Left colon (tissue), 2 donors: ENCODE data around the gene SMCHD1. TPM values are rescaled to one million over a fixed set of nuclear protein-coding genes. Genes with fewer than 3 reads are reported as not detected.
A peak's percentile ranks its signal among the peaks of the same experiment; 100 is the strongest.
"Not testable (repeated sequence)": the region's sequence is repeated elsewhere in the genome, so short reads cannot be mapped to it uniquely, and the experiment has no call there.

Experiments used
- ATAC-seq: fragments of 200-7000 bp; cut with Tn5 transposase; one replicate; pipeline ENCODE4 v1.9.1; 2020; ENCODE audit warnings: mild to moderate bottlenecking, moderate library complexity
- DNase-seq, 2 donors: peaks; one replicate each; pipeline ENCODE4 v3.0.0-alpha.2; 2020
- intact Hi-C, 2 donors: fragments of 100-400 bp; cut with DNase I in 1 of 2; cut with micrococcal nuclease in 1 of 2; formaldehyde crosslinking; loops; one replicate each; pipeline versions ENCODE4 v1.11.2 to v1.14.0; 2022; cut with DNase I, micrococcal nuclease
- total RNA-seq, 2 donors: library from RNA; stranded (reverse); fragmentation: NEBNext Ultra II Directional; extraction: Animal tissue kit (Norgen Biotek cat#: 25700); gene quantifications; one replicate each; pipeline ENCODE4 v1.2.1, GENCODE V29; 2021
- donor health status: DM: no; HTN: no; CAD: no.
- donor health status: DM: yes; HTN: yes; CAD: no.

Gene SMCHD1
- total RNA-seq, 2 donors from 2014 or later: 46.5 to 62.0 TPM

DNA sequence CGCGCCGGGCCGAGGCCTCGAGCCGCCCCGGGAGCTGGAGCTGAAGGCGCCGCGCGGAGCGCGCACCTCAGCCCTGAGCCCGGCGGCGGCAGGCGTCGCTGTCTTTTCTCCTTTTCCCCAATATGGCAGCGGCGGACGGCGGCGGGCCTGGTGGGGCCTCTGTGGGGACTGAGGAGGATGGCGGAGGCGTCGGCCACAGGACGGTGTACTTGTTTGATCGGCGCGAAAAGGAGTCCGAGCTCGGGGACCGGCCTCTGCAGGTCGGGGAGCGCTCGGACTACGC lies 369 bp downstream of the SMCHD1 start:
- ATAC-seq (no peak), DNase-seq (no peak)
- intact Hi-C loops: loop anchor here in 1 of 2 donors (10.0 kb wide), 1 partner anchor 81 kb away; the partner anchor contains the start of genes METTL4 and NDC80

DNA sequence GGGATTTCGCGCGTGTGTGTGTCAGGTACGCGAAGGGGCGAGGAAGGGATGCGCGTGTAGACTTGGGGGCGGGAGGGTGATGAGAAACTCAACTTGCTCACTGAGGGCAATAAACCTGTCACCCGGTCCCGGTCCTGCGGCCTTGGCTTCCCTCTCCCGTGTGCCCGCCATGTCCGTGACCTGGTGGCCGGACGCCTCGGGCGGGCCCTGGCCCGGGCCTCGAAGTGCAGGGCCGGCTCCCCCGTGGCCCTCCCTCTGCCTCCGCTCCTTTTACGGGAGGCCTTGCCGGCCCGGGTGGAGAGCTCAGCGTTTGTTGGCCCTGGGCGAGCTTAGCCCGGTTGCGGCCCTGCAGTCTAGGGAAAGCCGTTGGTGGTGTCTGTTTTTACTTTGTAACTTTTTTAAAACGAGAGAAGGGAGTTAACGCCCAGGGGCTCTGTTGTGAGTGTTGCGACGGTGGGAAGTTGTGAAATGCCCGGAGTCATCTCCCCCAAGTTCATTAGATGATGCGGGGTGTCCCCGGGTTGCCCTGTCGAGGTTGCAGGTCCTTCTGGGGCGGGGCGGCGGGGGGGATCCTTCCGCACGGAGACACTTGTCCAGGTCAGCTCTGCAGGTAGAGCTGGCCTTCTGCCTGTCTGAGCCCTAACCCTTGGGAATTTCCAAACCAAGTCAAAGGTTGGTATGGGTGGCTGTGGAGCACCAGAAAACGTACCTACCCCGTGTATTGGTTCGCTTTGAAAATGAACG lies 883 bp downstream of the SMCHD1 start:
- peak; percentile 33 for ATAC-seq
- peak; percentile 66 to 75 for DNase-seq
- intact Hi-C loops: loop anchor here in 1 of 2 donors (10.0 kb wide), 1 partner anchor 82 kb away; the partner anchor contains the start of genes METTL4 and NDC80

DNA sequence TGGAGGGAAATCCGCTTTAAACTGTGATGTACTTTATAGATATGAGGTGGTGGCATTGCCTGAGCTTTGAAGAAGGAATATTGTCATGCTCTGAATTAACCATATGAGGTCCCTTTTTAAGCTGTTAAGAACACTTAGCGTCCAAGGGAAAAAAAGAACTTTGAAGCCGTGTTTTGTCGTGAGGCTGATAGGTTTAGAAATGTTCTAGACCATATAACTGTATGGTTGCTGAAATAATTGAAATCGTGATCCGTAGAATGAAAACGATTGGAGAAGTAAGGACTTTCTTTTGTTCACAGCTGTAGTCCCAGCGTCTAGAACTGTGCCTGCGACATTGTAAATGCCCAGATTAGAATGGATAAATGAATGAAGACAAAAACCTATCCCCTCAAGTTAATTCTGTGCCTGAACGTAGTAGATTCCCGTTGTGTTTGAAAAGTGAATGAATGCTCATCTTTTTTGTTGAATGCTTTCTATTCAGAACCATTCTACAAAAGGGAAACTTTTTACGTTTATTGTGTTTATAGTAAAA lies 1.5 kb downstream of the SMCHD1 start:
- intact Hi-C loops: loop anchor here in 1 of 2 donors (10.0 kb wide), 1 partner anchor 82 kb away; the partner anchor contains the start of genes METTL4 and NDC80
- no peak for DNase-seq

DNA sequence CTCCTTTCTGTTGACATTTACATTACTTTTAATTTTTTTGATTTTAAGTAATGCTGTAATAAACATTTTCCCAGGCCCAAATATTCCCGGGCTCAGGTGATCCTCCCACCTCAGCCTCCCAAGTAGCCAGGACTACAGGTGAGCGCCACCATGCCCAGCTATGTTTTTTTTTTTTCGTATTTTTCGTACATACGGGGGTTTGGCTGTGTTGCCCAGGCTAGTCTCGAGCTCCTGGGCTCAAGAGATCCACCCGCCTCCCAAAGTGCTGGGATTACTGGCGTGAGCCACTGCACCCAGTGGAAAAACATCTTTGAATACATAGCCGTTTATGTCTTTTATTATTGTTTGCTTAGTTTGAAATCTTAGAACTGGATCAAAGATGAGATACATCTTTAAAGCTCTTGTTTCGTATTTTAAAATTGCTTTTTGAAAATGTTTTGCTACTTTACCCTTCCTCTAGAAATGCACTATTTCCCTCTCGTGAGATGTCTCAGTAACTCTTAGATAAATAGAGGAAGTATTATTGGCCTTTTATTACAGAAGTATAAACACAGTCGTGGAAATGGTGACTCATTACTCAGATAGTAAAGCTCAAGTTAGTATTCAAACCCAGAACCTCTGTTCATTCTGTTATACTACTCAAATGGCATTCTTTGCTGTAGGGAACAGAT lies 2.4 kb downstream of the SMCHD1 start:
- intact Hi-C loops: loop anchor here in 1 of 2 donors (10.0 kb wide), 1 partner anchor 83 kb away; the partner anchor contains the start of genes METTL4 and NDC80
- no peak for DNase-seq
- ATAC-seq: peak; percentile 57

More for the DNA sequence above, 1.5 kb downstream of the SMCHD1 start:
- ATAC-seq: no peak

DNA sequence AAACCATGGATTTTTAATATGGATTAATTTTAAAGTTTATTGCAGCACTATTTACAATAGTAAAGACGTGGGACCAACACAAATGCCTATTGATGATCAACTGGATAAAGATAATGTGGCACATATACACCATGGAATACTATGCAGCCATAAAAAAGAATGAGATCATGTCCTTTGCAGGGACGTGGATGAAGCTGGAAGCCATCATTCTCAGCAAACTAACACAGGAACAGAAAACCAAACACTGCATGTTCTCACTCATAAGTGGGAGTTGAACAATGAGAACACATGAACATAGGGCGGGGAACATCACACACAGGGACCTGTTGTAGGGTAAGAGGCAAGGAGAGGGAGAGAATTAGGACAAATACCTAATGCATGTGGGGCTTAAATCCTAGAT lies 5.3 kb downstream of the SMCHD1 start:
- DNase-seq, ATAC-seq, intact Hi-C loops: not testable (repeated sequence)

DNA sequence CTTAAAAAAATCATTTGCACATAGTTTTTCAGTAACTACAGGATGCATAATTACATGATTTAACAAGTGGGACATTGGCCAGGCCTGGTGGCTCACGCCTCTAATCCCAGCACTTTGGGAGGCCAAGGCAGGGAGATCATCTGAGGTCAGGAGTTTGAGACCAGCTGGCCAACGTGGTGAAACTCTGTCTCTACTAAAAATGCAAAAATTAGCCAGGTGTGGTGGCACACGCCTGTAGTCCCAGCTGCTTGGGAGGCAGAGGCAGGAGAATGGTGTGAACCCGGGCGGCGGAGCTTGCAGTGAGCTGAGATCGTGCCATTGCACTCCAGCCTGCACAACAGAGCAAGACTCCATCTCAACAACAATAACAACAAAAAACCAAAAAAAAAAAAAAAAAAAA lies 6.8 kb downstream of the SMCHD1 start:
- intact Hi-C loops, DNase-seq, ATAC-seq: not testable (repeated sequence)

DNA sequence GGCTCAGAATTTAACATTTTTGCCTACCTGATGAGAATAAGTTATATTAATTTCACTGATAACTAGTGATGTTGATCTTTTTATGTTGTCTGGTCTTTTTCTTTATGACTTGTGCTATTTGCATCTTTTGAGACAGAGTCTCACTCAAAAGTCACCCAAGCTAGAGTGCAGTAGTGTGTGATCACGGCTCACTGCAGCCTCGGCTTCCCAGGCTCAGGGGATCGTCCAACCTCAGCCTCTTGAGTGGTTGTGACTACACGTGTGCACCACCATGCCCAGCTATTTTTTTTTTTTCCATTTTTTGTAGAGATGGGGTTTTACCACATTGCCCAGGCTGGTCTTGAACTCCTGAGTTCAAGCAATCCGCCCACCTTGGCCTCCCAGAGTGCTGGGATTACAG lies 7.5 kb downstream of the SMCHD1 start:
- intact Hi-C loops: no loop called here
- DNase-seq (no peak), ATAC-seq (no peak)

DNA sequence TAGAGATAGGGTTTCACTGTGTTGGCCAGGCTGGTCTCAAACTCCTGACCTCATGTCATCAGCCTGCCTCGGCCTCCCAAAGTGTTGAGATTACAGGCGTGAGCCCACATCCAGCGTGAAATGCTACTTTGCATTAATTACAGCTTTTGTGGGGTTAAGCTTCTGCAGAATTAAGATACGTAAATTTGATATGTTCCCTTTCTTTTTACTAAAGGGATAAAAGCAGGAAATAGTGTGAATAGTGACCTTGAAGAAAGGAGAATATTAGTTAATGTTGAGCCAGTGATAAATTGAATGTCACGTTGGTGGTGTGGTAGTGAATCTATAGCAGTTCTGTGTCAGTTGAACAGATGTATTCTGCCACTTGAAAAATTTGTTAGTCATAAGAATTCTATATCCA lies 16.9 kb downstream of the SMCHD1 start:
- ATAC-seq (no peak), DNase-seq (no peak)
- intact Hi-C loops: no loop called here

DNA sequence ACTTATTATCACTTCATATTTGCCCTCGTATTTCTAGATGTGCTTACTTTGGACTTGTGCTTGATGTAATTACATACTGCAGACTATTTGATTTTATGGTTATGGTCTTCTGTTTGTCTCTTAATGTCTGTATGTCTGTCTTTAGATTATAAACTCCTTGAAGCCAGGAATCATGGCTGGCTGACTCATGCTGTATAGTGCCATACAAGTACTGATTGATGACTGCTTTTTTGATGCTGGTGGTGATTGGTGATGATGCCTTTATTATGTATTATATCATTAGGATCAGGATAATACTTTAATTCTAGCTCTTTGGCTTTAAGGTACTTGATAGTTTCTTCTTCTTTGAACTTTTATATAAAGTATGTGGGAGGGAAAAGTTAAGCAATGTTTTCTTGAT lies 17.3 kb downstream of the SMCHD1 start:
- intact Hi-C loops: no loop called here
- DNase-seq (no peak), ATAC-seq (no peak)

DNA sequence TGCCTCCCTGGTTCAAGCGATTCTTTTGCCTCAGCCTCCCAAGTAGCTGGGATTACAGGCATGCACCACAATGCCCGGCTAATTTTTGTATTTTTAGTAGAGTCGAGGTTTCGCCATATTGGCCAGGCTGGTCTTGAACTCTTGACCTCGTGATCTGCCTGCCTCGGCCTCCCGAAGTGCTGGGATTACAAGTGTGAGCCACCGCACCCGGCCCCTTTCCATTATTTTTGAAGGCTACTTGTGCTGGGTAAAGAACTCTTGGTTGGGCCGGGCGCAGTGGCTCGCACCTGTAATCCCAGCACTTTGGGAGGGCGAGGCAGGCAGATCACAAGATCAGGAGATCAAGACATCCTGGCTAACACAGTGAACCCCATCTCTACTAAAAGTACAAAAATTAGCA lies 23.4 kb downstream of the SMCHD1 start:
- DNase-seq, intact Hi-C loops, ATAC-seq: not testable (repeated sequence)

DNA sequence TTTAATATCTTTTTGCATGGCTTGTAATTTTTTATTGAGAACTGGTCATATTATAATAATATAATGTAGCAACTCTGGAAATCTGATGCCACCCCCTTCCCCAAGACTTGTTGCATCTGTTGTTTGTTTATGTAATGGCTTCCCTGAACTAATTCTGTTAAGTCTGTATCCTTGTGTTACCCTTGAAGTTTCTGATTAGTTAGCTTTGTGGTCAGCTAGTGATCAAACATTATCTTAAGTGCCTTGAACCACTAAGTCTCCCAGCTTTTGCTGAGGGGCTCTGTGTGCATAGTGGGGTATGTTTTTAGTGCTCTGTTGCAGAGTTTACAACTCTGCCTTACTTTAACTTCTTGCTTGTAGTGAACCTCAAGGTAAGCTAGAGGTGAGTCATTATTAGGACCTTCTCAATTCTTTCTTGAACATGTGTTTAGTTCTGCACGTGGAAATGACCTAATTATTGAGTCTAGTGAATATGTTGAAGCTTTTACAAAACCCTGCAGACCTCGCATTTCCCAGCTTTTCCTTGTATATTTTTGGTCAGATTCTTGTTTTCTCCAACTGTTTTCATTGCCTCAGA lies 24.8 kb downstream of the SMCHD1 start:
- DNase-seq (no peak), ATAC-seq (no peak)
- intact Hi-C loops: no loop called here

DNA sequence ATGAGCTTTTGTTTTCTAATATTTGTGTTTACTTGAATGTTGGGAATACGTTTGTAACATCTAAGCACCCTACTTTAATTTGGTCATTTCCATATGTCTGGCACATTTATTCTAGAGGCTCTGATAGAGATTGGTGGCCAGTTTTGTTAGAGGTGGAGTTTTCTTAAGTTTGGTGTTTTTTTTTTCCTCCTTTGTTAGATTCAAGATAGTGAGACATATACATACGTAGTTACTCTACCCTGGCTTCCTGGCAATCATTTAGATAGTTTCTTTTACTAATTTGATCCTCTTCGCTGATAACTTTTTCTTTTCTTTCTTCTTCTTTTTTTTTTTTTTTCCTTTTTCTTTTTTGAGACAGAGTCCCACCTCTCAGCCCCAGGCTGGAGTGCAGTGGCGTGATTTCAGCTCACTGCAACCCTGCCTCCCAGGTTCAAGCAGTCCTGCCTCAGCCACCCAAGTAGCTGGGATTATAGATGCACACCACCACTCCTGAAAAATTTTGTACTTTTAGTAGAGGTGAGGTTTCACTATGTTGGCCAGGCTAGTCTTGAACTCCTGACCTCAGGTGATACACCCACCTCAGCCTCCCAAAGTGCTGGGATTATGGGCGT lies 26.6 kb downstream of the SMCHD1 start:
- intact Hi-C loops: no loop called here
- no peak for ATAC-seq
- no peak for DNase-seq

DNA sequence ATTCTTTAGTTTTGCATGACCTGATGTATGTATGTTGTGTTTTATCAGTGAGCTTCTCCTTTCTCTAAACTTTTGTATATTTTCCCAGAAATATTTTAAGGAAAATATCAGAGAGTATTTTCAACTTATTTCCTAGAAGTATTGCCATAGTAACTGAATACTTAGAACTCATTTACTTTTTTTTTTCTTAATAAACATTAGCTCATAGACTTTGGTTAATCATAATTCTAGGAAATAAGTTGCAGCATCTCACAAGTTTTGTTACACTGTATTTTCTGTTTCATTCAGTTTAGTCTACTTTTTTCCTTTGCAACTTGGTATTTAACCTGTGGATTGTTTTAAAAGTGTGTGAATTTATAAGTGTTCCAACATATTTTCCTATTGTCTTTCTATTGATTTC lies 27.5 kb downstream of the SMCHD1 start:
- intact Hi-C loops: no loop called here

DNA sequence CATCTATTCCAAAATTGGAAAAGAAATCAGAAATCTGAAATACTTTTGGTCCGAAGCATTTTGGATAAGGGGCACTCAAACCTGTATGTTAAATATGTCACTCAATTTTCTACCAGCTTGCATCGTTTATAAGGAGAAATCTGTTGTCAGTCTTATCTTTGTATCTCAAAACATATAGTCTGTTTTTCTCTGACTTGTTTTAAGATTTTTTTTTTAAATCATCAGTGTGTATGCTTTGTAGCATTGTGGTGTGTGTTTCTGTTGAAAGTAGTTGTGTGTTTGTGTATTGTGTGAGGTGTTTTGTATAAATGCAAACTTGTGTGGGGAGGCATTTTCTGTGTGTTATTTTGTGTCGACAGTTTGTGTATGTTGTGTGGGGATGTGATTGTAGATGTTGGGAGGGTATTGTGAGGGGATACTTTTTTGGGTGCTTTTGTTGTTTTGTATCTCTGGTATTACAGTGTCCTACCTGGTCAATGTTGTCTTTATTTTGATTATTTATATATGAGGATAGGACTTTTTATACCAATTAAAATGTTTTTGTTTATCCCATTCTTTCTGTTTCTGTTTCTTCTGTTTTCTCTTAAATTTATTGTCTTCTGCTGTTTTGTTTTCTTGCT lies 30.9 kb downstream of the SMCHD1 start:
- ATAC-seq (no peak), DNase-seq (no peak)
- intact Hi-C loops: no loop called here

More for the DNA sequence above, 27.5 kb downstream of the SMCHD1 start:
- ATAC-seq: no peak
- no peak for DNase-seq

DNA sequence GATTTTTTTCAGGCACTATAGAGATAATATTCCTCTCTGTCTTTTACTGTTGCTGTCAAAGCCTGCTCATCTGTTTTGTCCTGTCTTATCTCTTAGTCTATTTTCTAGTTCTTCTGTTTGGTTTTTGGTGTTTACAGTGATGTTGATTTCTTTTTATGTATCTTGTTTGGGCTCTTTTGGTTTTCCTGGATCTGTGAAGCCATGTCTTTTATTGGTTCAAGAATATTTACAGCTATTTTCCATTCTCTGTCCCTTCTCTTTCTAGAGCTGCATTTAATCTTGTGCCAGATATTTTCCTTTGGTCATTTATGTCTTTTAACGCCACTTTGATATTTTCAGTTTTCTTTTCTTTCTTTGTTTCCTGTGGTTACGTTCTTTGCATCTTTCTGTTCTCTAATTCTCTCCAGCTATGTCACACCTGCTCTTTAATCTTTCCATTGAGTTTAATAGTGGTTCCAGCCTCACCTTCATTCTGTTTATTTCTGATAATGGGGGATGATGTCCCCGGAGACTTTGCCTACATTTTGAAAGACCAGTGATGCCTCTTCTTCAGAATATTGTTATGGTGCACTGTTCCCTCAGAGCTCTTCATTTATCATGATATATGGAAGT lies 32.0 kb downstream of the SMCHD1 start:
- ATAC-seq: no peak
- no peak for DNase-seq
- intact Hi-C loops: no loop called here

DNA sequence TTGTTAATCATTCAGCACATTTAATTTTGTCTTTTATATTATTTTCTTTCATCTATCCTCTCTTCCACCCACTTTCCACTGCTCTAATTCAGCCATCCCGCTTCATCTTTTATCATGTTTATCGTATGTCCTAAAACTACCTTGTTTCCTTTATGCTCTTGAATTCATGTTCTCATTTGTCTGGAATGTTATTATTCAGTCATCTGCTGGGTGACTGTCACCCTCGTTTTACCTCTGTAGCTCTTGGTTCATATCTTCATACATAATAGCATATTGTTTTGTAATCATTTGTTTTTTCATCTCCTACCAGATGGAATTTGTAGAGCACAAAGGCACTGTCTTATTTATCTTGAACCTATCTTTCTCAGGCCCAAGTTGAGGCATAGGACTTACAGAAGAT lies 37.0 kb downstream of the SMCHD1 start:
- DNase-seq (no peak), ATAC-seq (no peak)
- intact Hi-C loops: no loop called here

DNA sequence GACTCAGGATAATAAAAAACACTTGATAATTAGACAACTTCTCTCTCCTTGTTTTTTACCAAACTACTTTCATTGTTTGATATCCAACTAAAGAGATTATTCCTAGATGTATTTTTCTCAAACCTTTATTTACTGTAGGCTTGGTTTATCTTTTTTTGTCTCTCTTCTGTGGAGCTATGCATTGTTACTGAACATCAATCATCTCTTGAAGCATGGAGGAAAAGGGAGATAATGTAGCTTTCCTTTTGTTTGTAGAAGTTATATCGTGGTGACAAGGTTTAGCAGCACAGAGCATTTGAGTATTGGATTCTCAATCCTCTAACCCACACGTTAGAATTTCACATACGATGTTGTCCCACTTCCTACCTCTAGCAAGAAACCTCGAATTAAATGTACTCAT lies 41.7 kb downstream of the SMCHD1 start:
- ATAC-seq (no peak), DNase-seq (no peak)
- intact Hi-C loops: no loop called here

DNA sequence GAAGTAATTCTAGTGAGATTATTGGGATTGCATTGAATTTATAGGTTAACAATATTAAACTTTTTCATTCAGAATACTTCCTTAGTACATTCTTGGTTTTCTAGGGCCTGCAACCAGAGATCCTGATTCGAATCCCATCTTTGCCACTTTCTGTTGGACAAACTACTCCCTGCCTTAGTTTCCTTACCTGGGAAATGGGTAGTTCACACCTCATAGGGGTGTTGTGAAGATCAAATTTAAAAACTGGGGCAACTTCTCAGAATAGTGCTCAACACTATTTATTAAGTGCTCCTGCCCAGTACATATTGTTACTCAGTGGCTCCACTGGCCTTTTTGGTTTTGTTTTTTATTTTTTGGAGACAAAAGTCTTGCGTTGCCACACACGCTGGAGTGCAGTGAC lies 43.5 kb downstream of the SMCHD1 start:
- ATAC-seq (no peak), DNase-seq (no peak)
- intact Hi-C loops: no loop called here
